Left renal cortex interstitium (tissue), 4 donors: ENCODE data around the gene RPL39L. TPM values are rescaled to one million over a fixed set of nuclear protein-coding genes. Genes with fewer than 3 reads are reported as not detected.
"Not testable (repeated sequence)": the region's sequence is repeated elsewhere in the genome, so short reads cannot be mapped to it uniquely, and the experiment has no call there.

Experiments used
- DNase-seq, 4 donors: peaks; one replicate each; pipeline ENCODE4 v3.0.0-alpha.2; 2013; ENCODE audit warnings: low read depth in 4 of 4, low spot score in 2 of 4, missing footprints in 1 of 4
- polyA plus RNA-seq, 4 donors: library from polyadenylated mRNA; unstranded; fragments of 120-200 nt; gene quantifications; one replicate each; pipeline ENCODE4 v1.2.1, GENCODE V29; 2013; ENCODE audit not compliant: insufficient read length in 4 of 4

The RPL39L gene
- polyA plus RNA-seq, 4 donors, result 17.3 to 27.0 (median 18.9) TPM

DNA sequence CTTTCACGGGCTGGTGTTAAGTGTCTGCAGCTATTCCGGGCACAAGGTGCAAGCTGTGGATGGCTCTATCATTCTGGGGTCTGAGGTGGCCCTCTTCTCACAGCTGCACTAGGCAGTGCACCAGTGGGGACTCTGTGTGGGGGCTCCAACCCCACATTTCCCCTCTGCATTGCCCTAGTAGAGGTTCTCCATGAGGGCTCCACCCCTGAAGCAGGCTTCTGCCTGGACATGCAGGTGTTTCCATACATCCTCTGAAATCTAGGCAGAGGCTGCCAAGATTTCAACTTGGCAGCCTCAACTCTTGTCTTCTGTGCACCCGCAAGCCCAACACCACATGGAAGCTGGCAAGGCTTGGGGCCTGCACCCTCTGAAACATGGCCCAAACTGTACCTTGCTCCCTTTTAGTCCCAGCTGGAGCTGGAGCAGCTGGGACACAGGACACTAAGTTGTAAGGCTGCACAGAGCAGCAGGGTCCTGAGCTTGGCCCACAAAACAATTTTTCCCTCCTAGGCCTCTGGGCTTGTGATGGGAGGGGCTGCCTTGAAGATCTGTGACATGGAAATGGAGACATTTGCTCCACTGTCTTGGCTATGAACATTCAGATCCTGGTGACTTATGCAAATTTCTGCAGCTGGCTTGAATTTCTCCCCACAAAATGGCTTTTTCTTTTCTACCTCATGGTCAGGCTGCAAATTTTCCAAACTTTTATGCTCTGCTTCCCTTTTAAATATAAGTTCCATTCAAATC, 6.0 kb upstream of the RPL39L start:
- no peak for DNase-seq

DNA sequence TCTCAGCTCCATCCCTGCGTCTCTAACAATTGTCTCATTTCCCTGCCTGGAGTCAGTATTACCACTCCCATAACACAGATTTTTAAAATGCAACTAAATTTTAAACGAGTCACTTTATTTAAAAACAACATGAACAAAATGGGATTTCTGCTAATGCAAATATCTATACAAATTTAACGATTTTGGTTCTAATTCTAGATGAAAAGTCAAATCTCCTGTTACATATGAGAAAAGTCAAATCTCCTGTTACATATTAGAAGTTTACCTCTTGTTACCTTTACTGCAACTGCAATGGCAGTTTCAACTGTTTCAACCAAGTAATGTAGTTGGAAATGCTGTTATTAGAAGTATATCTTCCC, 578 bp upstream of the RPL39L start:
- DNase-seq, result no peak

DNA sequence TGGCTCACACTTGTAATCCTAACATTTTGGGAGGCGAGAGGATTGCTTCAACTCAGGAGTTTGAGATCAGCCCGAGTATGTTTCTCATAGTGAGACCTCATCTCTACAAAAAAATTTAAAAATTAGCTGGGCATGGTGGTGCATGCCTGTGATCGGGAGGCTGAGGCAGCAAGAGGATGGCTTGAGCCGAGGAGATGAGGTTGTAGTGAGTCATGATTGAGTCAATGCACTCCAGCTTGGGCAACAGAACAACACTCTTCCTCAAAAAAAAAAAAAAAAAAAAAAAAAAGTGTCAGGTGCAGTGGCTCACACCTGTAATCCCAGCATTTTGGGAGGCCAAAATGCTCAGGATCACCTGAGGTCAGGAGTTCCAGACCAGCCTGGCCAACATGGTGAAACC, 2.4 kb downstream of the RPL39L start:
- no peak for DNase-seq

DNA sequence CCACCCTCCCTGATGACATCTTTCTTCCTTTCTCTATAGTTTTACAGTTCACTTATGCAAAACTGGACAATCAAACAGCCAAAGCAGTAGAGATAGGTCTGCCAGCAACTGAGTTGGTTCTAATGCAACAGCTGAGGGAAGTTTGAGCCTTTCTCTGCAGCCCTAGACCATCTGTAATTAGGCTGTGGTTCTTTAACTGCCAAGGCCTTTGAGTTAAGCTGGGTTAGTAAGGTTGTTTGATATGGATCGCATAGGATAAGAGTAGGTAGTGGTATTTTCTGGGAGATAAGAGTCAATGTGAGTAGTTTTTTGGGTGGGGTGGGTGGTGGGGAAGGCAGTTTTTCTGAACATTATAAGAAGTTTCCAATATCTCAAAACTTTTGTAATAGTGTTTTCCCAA, 3.0 kb downstream of the RPL39L start:
- no peak for DNase-seq

DNA sequence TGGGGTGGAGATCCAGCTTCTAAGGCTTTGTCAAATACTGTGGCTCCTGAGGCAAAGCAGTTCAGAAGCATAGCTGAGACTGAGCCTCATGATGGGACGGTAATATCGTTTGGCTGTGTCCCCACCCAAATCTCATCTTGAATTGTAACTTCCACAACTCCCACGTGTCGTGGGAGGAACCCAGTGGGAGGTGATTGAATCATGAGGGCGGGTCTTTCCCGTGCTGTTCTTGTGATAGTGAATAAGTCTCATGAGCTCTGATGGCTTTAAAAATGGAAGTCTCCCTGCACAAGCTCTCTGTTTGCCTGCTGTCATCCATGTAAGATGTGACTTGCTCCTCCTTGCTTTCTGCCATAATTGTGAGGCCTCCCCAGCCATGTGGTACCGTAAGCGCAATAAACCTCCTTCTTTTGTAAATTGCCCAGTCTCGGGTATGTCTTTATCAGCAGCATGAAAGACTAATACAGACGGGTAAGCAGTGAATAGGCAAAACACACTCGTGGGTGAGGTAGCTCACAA, 4.1 kb downstream of the RPL39L start:
- not testable (repeated sequence) for DNase-seq

DNA sequence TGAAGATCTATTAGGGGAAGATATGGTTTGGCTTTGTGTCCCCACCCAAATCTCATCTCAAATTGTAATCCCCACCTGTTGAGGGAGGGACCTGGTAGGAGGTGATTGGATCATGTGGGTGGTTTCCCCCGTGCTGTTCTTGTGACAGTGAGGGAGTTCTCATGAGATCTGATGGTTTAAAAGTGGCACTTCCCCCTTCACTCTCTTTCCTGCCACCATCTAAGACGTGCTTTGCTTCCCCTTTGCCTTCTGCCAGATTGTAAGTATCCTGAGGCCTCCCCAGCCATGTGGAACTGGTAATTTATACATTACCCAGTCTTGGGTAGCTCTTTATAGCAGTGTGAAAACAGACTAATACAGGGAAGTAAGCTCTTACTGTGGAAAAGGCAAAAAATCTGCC, 6.1 kb downstream of the RPL39L start:
- DNase-seq, result not testable (repeated sequence)

DNA sequence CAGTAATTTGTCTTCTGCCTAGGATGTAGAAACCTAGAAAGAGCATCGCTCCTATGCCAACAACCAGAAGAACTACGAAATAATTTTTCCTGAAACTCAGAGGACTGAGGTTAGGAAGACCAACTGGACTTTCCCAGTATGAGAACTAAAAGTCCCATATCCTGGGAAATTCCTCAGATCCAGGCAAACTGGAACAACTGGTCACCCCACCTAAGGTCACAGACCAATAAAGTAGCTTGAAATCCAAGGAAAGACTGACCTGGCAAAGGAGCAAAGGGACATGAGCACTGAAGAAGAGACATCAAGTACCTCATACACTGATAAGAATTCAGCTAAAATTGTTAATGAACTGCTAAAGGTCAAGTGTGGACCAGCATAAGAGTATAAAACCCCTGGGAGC, 6.6 kb downstream of the RPL39L start:
- no peak for DNase-seq

DNA sequence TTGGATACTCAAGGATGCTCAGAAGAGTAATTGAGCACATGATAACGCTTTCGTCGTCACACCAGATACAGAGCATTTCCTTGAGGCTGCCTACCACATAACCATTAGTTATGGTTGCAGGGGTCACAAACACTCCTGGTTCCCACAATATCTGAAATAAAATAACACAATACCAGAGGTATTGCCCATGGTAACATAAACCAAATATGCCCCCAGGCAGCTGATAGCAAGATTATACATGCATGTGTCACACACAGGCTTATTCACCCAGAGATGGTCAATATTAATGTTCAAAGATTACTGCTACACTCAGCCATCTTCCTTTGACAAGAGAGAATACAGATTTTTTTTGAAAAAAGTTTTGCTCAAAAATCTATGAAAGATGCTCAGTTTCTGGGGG, 7.3 kb downstream of the RPL39L start:
- DNase-seq, result no peak

DNA sequence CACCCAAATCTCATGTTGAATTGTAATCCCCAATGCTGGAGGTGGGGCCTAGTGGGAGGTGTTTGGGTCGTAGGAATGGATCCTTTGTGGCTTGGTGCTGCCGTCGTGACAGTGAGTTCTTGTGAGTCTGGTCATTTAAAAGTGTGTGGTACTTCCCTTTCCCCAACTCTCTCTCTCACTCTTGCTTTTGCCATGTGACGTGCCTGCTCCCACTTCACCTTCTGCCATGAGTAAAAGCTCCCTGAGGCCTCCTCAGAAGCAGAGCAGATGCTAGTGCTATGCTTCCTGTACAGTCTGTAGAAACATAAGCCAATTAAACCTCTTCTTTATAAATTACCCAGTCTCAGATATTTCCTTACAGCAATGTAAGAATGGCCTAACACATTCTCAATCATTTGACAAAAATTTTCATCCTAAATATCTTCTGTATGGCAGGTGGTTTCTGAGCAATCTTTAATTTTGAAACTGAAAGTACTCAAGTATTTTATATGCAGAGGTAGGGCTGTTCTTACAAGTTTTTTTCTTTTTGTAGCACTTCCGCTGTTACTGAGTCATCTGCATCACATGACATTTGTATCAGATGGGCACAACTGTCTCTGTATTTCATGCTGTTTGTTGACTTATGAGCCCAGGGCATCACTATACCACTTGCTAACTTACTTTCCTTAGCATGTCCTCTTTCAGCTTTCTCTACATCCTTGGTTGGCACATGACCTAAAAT, 8.8 kb downstream of the RPL39L start:
- no peak for DNase-seq

DNA sequence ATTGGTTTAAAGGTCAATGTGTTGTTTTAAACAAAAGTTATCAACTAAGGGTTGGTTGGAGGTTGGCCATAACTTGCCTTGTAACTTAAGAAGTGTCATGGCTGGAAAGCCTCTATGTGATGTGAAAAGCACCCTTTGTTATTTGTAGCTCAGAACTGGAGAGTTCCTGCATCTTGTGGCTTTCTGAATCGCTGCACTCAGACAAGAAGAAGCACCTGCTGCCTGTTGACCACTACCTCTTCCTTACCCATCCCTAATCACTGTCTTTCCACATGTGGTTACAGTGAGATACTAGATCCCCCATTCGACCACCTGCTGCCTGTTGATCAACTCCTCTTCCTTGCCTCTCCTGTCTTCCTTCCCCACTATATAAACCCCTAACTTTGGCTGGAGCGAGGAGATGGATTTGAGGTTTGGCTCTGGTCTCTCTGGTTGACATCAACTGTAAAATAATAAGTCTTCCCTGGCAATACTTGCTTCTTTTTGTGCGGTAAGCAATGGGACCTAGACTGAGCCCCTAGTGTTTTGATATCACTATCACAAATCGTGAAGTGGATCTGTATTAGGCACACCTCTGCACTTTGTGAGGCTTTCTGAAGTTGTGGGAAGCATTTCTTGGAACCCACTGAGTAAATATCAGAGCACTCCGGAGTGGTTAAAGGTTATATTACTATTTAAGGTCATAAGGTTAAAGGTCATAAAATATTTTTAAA, 13.8 kb downstream of the RPL39L start:
- no peak for DNase-seq

DNA sequence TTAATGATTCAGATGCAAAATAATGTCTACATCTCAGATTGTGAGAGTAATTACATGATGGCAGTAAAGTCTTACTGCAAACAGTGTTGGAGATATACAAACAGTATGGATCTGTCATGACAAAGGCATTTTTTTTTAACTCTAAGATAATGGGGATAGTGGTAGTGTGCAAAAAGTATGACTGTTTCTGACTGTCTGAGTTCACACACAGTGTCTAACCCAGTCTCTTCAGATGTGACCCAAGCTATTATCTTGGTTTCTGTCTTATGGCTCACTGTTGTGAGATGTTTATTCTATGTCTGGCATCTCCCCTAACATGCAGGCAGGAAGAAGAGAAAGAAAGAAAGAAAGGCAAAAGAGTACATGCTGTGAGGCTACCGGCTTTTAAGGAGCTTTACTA, 17.0 kb downstream of the RPL39L start:
- no peak for DNase-seq

DNA sequence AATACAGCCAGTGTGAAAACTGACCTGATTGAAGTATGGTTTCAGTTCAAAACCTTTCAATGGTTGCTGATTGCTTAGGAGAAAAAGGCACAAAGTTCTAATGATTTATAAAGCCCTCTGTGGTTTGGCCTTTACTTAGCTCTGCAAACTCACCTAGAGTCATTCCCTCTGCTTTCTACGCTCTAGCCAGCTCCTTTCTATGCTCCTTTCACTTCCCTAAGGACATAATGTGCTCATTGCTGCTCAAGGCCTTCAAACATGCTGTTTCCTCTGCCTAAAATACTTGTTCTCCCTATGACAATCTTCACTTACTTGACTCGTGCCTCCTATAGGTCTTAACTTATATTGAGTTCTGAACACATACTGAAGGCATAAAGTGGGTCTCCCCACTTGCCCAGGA, 19.0 kb downstream of the RPL39L start:
- no peak for DNase-seq

DNA sequence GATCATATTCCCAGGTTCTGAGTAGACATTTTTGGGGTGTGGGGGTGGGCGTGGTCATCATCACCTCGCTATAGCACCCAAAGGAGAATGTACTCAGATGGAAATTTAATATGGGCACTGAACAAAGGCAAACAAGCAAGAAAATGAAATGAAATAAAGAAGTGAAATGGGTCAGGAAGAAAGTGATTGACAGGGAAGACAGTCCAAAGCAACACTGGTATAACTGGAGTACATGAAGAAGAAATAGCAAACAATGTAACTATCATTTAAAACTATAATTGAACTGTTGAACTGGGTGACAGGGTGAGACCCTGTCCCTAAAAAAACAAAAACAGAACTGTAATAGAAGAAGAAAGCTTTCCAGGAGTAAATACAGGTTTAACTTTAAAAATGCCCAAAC, 24.8 kb downstream of the RPL39L start:
- no peak for DNase-seq

DNA sequence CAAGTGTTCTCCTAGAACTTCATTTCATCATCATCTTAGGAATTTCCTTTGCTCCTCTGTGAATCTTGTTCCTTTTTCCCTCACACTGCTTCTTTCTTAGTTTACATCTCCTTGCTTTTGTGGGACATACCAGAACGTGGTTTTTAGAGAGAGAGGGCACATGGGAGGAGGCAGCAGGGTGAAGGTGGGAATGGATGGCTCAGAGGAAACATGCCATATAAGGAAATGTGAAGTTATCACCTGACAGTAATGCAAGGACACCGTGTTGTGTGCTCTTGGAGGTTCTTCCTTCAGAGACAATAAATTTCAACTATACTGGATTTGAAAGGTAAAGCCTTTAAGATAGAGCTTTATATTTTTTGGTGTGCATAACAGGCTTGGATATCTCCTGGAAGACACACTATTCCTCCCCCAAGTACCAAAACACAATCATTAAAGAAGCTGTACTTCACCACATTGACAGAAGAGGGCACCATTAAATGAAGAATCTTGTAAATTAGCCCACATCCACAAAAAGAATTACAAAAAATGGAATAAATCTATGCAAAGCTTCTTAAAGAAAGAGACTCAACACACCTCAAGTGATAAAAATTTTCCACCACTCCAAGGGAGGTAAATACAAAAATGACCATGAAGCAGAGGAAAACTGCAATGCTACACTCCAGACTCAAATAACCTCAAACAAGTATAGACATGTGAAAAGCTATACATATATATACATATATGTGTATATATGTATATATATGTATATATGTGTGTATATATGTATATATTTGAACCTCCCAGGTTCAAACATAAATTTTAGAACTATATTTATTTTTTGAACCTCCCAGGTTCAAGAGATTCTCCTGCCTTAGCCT, 26.1 kb downstream of the RPL39L start:
- DNase-seq, result no peak

DNA sequence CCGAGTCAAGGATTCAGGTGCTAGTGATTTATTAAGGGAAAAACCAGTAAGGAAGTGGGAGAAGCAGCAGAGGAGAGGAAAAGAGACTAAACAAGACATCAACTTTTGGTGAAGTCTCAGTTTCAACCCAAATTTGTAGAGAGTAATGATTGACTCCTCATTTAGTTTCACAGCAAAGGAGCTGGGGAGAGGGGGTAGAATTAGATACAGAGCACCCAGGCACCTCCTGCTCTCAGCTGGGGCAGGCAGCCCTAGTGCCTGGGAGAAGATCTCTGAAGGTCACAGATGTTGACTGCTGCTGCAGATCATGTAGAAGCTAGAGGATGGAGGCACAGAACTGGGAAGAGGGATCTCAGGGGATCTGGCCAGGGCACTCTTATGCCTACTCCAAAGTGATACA, 29.1 kb downstream of the RPL39L start:
- DNase-seq, result no peak

DNA sequence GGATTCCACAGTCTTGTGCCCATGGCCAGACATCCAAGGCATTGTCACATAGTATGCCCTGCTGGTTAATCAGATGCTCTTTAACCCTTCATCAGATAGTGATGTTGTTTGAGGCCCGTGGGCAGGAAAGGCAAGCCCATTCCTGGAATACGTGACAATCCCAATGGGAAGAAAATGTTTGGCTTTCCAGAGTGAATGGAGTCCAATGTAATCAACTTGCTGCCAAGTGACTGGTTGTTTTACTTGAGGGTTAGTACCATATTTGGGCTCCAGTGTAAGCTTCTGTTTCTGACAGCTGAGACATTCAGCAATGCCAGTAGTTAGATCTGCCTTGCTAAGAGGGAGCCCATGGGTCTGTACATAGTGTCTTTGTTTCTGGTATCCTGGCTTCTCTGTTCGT, 31.3 kb downstream of the RPL39L start:
- DNase-seq, result no peak

DNA sequence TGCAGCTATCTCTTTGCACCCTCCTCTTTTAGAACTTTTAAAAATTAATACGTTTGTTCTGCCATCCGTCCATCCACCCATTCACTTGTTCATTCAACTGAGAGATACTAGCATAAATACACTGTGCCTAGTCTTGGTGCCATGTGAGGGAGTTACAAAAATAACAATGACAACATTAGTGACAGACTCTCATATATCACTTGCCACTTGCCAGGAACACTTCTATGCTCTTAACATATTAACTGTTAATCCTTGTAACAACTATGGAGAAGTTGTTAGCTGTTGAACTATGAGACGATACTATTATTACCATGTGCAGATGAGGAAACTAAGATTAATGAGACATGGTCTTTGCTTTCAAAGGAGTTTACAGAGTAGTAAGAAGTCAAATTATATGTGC, 33.6 kb downstream of the RPL39L start:
- DNase-seq, result no peak

DNA sequence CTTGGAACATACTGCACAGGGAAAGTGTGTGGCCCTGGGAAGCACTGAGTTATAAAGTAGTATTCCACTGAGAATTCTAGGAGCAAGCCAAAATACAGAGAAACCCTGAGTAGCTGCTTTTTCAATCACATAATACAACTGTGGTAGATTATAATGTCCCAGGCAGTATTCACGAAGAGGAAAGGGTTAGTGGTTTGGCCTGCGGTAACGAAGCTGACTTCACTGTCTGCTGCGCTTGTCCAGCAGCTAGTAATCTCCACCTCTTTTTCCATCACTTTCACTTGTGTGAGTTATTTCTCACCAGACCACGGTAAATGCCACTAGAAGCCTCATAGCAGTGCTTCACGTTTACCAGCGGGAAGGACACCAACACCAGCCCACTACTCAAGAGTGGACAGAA, 34.4 kb downstream of the RPL39L start:
- no peak for DNase-seq

DNA sequence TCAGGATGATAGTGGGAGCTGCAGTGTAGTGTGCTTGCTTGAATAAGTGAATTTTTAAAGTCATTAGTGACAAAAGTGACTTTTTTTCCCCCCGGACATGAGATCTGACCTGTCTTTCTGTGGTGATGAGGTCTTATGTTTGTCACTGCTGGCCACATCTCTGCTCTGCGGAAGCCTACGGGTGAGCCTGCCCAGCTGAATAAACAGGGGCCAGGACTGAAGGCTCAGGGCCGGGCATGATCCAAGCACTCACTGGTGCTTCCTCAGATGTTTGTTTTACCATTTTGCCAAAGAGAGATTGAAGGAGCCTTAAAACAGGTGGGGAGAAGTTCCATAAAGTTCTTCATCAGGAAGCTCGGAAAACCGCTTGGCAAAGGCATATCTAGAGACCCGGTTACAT, 35.0 kb downstream of the RPL39L start:
- no peak for DNase-seq

DNA sequence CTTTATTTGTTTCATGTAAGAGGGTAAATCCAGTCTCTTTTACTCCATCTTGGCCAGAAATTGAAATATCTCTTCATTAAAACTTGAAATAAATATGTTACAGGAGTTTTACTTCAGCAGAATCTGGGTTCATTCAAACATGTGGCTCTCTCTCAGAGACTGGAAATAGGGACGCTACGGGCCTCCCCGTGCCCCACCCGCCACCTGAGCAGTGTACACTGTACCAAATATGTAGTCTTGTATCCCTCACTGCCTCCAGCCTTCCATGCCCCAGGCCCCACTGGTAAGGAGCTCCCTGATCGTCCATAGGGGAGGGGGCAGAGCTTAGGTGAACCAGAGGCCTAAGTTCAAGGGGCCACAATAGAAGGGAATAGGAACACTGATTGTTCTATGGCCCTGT, 36.0 kb downstream of the RPL39L start:
- DNase-seq, result no peak
